ENCODE results near the gene ANKS3. TPM values are rescaled to one million over a fixed set of nuclear protein-coding genes. Genes with fewer than 3 reads are reported as not detected.

ANKS3 gene
- total and polyA plus RNA-seq, 8 donors: 11.6 to 183 (median 25.9) TPM

DNA sequence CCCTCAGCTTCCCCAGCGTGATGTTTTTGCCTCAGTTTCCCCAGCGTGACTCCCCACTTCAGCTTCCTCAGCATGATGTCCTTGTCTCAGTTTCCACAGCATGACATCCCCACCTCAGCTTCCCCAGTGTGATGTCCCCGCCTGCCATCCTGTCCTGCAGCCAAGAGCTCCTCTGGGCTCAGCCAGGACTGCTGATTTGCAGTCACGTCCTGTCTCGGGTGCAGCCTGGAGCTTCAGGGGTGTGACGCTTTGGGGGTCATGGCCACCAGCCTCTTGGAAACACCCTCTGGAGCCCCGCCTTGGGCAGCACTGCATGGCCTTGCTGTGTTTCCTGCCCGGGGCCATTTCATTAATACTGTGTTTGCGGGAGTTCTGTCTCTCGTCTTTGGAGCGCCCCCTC is 57.2 kb downstream of the ANKS3 start:
- Histone ChIP-seq H3K27ac (peak overlapping the region in 4 of 5 donors; percentile 29 to 70 (median 56)), H3K27me3 (no peaks in the 10 kb centered on the region), H3K9me3 (no peaks in the 10 kb centered on the region), H3K4me1 (peaks cover 23 to 54% (median 32%) of the 10 kb centered on the region in 4 donors), H3K36me3 (peaks cover 18 to 95% (median 84%) of the 10 kb centered on the region in 4 donors), H3K4me3 (no peak overlapping the region)
- TF ChIP-seq, protein P1, sequence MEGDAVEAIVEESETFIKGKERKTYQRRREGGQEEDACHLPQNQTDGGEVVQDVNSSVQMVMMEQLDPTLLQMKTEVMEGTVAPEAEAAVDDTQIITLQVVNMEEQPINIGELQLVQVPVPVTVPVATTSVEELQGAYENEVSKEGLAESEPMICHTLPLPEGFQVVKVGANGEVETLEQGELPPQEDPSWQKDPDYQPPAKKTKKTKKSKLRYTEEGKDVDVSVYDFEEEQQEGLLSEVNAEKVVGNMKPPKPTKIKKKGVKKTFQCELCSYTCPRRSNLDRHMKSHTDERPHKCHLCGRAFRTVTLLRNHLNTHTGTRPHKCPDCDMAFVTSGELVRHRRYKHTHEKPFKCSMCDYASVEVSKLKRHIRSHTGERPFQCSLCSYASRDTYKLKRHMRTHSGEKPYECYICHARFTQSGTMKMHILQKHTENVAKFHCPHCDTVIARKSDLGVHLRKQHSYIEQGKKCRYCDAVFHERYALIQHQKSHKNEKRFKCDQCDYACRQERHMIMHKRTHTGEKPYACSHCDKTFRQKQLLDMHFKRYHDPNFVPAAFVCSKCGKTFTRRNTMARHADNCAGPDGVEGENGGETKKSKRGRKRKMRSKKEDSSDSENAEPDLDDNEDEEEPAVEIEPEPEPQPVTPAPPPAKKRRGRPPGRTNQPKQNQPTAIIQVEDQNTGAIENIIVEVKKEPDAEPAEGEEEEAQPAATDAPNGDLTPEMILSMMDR (IDR thresholded peaks at IDR 0.05): no peak
- TF ChIP-seq POLR2AphosphoS5 (IDR thresholded peaks at IDR 0.05): no peak
- TF ChIP-seq EP300 (IDR thresholded peaks at IDR 0.05): no peak
- no peak for TF ChIP-seq POLR2A (IDR thresholded peaks at IDR 0.05)
- no peak for DNase-seq
- WGBS, 5 donors: 65 to 79% (median 74%) methylated on average over 10 to 11 of the region's 11 CpGs
- intact Hi-C loops (cut with DNase I; ENCODE audit: low total_unique reads): no loop called here

DNA sequence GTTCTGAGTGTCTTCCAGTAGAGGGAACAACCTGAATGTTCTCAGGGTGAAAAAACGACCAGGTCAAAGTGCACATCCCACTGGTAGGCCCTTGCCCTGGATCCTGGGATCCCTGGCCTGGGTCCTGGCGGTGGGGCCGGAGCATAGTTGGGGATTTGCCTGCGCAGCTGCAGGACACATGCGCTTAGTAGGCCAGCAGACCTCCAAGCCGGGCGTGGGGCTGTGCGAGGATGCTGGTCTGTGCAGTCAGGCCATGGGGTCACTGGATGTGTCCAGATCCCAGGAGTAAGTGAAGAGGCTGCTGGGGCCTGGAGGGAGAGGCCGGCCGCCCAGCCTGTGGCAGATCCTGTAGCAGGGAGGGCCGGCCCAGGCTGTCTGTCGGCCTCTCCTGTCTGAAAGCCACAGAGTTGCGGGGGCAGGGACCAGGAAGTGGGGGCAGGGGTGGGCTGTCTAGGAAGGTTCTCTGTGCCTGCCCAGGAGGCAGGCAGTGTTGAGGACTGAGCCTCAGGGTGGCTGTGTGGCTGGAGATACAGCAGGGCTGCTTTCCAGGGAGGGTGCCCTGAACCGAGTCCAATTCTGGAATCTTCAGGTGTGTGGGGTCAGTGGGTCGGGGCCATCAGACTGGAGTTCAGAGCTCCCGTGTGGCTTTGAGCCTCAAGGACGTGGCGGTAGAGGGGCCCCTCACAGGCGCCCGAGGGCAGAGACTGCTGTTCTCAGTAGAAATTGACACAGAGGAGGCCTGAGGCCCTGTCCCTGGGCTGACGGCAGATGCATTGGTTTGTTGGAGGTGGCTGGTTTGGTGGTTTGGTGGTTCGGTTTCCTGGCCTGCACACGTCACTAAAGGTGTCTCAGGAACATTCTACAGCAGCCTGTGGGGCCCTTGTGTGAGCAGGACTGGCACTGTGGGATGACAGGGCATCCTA is 57.9 kb downstream of the ANKS3 start:
- H3K36me3 ChIP-seq: peaks cover 23 to 95% (median 85%) of the 10 kb centered on the region in 4 donors
- no peaks in the 10 kb centered on the region for H3K27me3 ChIP-seq
- H3K4me3 ChIP-seq: no peak overlapping the region
- WGBS, 5 donors: 63 to 81% (median 74%) methylated on average over 14 to 23 of the region's 23 CpGs
- intact Hi-C loops (cut with DNase I; ENCODE audit: low total_unique reads): no loop called here
- no peak for DNase-seq
- no peaks in the 10 kb centered on the region for H3K9me3 ChIP-seq
- H3K27ac ChIP-seq: peak overlapping the region; percentile 29 to 70 (median 56)
- no peak for TF ChIP-seq EP300 (IDR thresholded peaks at IDR 0.05)
- TF ChIP-seq, protein P1 (IDR thresholded peaks at IDR 0.05): no peak
- no peak for TF ChIP-seq POLR2AphosphoS5 (IDR thresholded peaks at IDR 0.05)
- no peak for TF ChIP-seq POLR2A (IDR thresholded peaks at IDR 0.05)
- H3K4me1 ChIP-seq: peaks cover 18 to 47% (median 27%) of the 10 kb centered on the region in 4 donors

DNA sequence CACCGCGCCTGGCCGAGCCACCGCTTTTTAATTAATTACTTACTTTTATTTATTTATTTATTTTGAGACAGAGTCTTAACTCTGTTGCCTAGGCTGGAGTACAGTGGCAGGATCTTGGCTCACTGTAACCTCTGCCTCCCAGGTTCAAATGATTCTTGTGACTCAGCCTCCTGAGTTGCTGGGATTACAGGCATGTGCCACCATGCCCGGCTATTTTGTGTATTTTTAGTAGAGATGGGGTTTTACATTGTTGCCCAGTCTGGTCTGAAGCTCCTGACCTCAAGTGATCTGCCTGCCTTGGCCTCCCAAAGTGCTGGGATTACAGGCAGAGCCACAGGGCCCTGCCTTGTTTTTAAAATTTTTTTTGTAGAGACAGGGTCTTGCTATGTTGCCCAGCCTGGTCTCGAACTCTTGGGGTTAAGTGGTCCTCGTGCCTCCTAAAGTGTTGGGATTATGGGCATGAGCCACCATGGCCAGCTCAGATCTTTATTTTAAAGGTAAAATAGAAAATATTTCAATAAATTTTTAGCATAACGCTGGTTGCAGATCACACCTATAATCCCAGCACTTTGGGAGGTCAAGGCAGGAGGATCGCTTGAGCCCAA is 59.0 kb downstream of the ANKS3 start:
- Histone ChIP-seq H3K36me3 (peaks cover 25 to 97% (median 87%) of the 10 kb centered on the region in 4 donors), H3K4me1 (peaks cover 11 to 39% (median 18%) of the 10 kb centered on the region in 4 donors), H3K27ac (no peak overlapping the region), H3K9me3 (no peaks in the 10 kb centered on the region), H3K27me3 (no peaks in the 10 kb centered on the region), H3K4me3 (no peak overlapping the region)
- intact Hi-C loops (cut with DNase I; ENCODE audit: low total_unique reads): no loop called here
- 92 to 98% (median 95%) methylated on average over 9 of the region's 9 CpGs for WGBS, 5 donors
- TF ChIP-seq EP300 (IDR thresholded peaks at IDR 0.05) (no peak), POLR2A (IDR thresholded peaks at IDR 0.05) (no peak), POLR2AphosphoS5 (IDR thresholded peaks at IDR 0.05) (no peak)
- TF ChIP-seq, protein P1 (IDR thresholded peaks at IDR 0.05): no peak
- DNase-seq: no peak

DNA sequence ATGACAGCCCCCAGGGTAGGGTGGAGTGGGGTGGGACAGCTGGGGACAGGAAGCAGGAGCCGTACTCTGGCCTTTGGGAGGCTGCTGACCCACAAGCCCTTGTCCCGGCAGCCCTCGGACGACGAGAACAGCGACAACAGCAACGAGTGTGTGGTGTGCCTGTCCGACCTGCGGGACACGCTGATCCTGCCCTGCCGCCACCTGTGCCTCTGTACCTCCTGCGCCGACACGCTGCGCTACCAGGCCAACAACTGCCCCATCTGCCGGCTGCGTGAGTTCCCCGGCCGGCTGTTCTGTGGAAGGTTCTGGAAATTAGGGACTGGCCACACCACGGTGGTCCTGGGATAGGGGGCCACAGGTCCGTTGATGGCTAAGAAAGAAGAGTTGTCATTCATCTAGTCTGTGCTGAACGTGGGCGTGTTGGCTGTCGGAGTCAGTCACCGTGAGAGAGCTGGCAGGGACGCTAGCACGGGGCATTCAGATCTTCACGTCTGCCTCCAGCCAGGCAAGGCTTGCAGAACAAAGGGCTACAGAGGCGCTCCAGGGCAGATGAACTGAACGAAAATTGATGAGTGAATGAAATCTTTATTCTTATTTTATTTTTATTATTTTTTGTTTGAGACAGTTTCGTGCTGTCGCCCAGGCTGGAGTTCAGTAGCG is 60.6 kb downstream of the ANKS3 start:
- no peak for DNase-seq
- Histone ChIP-seq H3K36me3 (peaks cover 36 to 97% (median 91%) of the 10 kb centered on the region in 4 donors), H3K4me3 (no peak overlapping the region), H3K4me1 (peaks cover 0 to 33% (median 7%) of the 10 kb centered on the region in 4 donors), H3K9me3 (no peaks in the 10 kb centered on the region), H3K27ac (no peak overlapping the region), H3K27me3 (no peaks in the 10 kb centered on the region)
- TF ChIP-seq POLR2AphosphoS5 (IDR thresholded peaks at IDR 0.05): no peak
- TF ChIP-seq, protein P1 (IDR thresholded peaks at IDR 0.05): no peak
- TF ChIP-seq EP300 (IDR thresholded peaks at IDR 0.05): no peak
- no peak for TF ChIP-seq POLR2A (IDR thresholded peaks at IDR 0.05)
- WGBS, 5 donors: 90 to 93% (median 92%) methylated on average over 21 to 33 of the region's 33 CpGs
- intact Hi-C loops (cut with DNase I; ENCODE audit: low total_unique reads): no loop called here
